ENCODE data around the gene SPIB. TPM values are rescaled to one million over a fixed set of nuclear protein-coding genes. Genes with fewer than 3 reads are reported as not detected.

The SPIB gene
- total RNA-seq, 2 donors from 2014 or later, result not detected

- no peaks in the 10 kb centered on the region for H3K4me1 ChIP-seq
- H3K27me3 ChIP-seq, result no peaks in the 10 kb centered on the region
- no peak for DNase-seq (ENCODE audit: low spot score)
- no peak for TF ChIP-seq CTCF (IDR thresholded peaks at IDR 0.05)
- H3K27ac ChIP-seq, result no peak overlapping the region
- no peak overlapping the region for H3K4me3 ChIP-seq
- H3K36me3 ChIP-seq, result no peaks in the 10 kb centered on the region
- H3K9me3 ChIP-seq, result no peaks in the 10 kb centered on the region
Measured at GRCh38 chr19:50449236-50449899, 30.6 kb downstream of the SPIB start.

- Histone ChIP-seq H3K27me3 (no peaks in the 10 kb centered on the region), H3K36me3 (no peaks in the 10 kb centered on the region), H3K27ac (no peak overlapping the region), H3K4me1 (no peaks in the 10 kb centered on the region), H3K4me3 (no peak overlapping the region), H3K9me3 (no peaks in the 10 kb centered on the region)
- no peak for DNase-seq (ENCODE audit: low spot score)
- TF ChIP-seq CTCF (IDR thresholded peaks at IDR 0.05), result no peak
Measured at GRCh38 chr19:50450369-50451222, 31.9 kb downstream of the SPIB start.

GRCh38 chr19:50451223-50451534 lies 32.4 kb downstream of the SPIB start:
- Histone ChIP-seq H3K9me3 (no peaks in the 10 kb centered on the region), H3K27ac (no peak overlapping the region), H3K36me3 (no peaks in the 10 kb centered on the region), H3K27me3 (no peaks in the 10 kb centered on the region), H3K4me3 (no peak overlapping the region), H3K4me1 (no peaks in the 10 kb centered on the region)
- DNase-seq (ENCODE audit: low spot score), result no peak
- TF ChIP-seq CTCF (IDR thresholded peaks at IDR 0.05), result no peak

GRCh38 chr19:50453243-50453642 lies 34.5 kb downstream of the SPIB start:
- no peak overlapping the region for H3K27ac ChIP-seq
- no peaks in the 10 kb centered on the region for H3K4me1 ChIP-seq
- no peaks in the 10 kb centered on the region for H3K9me3 ChIP-seq
- H3K4me3 ChIP-seq, result no peak overlapping the region
- no peak for TF ChIP-seq CTCF (IDR thresholded peaks at IDR 0.05)
- no peak for DNase-seq (ENCODE audit: low spot score)
- H3K27me3 ChIP-seq, result no peaks in the 10 kb centered on the region
- H3K36me3 ChIP-seq, result no peaks in the 10 kb centered on the region

- peaks cover 0 to 3% of the 10 kb centered on the region in 2 donors for H3K27me3 ChIP-seq
- no peak overlapping the region for H3K4me3 ChIP-seq
- TF ChIP-seq CTCF (IDR thresholded peaks at IDR 0.05), result no peak
- H3K9me3 ChIP-seq, result no peaks in the 10 kb centered on the region
- H3K36me3 ChIP-seq, result no peaks in the 10 kb centered on the region
- no peaks in the 10 kb centered on the region for H3K4me1 ChIP-seq
- H3K27ac ChIP-seq, result no peak overlapping the region
- no peak for DNase-seq (ENCODE audit: low spot score)
Measured at GRCh38 chr19:50455992-50456391, 37.3 kb downstream of the SPIB start.
